ENCODE measurements around the gene TRIM21. TPM values are rescaled to one million over a fixed set of nuclear protein-coding genes. Genes with fewer than 3 reads are reported as not detected.
"Not testable (repeated sequence)": the region's sequence is repeated elsewhere in the genome, so short reads cannot be mapped to it uniquely, and the experiment has no call there.

The TRIM21 gene
- total RNA-seq, 1 donor from 2014 or later: 28.1 TPM

DNA sequence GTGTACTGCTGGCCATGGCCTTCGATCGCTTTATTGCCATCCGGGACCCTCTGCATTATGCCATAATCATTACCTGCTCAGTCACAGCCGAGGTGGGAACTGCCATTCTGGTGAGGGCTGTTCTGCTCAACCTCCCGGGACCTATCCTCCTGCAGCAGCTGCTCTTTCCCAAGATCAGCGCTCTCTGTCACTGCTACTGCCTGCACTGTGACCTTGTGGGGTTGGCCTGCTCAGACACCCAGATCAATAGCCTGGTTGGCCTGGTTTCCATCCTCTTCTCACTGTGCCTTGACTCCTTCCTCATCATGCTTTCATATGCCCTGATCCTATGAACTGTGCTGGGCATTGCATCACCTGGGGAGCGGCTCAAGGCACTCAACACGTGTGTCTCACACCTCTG lies 24.9 kb upstream of the TRIM21 start:
- H3K27me3 Mint-ChIP-seq (ENCODE audit: unreplicated experiment): no peaks in the 10 kb centered on the region
- TF ChIP-seq, protein P1, sequence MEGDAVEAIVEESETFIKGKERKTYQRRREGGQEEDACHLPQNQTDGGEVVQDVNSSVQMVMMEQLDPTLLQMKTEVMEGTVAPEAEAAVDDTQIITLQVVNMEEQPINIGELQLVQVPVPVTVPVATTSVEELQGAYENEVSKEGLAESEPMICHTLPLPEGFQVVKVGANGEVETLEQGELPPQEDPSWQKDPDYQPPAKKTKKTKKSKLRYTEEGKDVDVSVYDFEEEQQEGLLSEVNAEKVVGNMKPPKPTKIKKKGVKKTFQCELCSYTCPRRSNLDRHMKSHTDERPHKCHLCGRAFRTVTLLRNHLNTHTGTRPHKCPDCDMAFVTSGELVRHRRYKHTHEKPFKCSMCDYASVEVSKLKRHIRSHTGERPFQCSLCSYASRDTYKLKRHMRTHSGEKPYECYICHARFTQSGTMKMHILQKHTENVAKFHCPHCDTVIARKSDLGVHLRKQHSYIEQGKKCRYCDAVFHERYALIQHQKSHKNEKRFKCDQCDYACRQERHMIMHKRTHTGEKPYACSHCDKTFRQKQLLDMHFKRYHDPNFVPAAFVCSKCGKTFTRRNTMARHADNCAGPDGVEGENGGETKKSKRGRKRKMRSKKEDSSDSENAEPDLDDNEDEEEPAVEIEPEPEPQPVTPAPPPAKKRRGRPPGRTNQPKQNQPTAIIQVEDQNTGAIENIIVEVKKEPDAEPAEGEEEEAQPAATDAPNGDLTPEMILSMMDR (IDR thresholded peaks at IDR 0.05; ENCODE audit: unreplicated experiment): no peak
- no peak overlapping the region for H3K27ac Mint-ChIP-seq (ENCODE audit: unreplicated experiment)

DNA sequence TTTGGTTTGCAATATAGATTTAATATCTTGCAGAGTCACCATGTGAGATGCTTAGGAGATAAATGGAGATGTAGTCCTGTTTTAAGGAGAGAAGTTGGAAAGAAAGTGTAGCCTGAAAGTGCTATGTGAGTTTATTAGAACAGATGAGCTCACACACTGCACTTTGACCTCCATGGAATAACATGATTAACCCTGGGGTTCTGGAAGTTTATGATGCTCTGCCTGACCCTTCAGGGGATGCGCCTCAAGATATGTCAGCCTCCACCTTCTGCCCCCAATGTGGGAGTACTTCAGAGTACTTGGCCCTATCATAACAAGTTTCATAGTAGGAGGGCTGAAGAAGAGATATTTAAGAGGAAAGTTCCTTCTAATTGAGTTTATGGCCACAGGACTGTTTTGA lies 23.3 kb upstream of the TRIM21 start:
- no peaks in the 10 kb centered on the region for H3K36me3 Mint-ChIP-seq (ENCODE audit: low read depth, unreplicated experiment)
- DNase-seq (ENCODE audit: low spot score): no peak
- TF ChIP-seq, protein P1 (IDR thresholded peaks at IDR 0.05; ENCODE audit: unreplicated experiment): no peak
- no peaks in the 10 kb centered on the region for H3K9me3 Mint-ChIP-seq (ENCODE audit: unreplicated experiment)
- H3K4me3 Mint-ChIP-seq (ENCODE audit: unreplicated experiment): no peak overlapping the region
- H3K27ac Mint-ChIP-seq (ENCODE audit: unreplicated experiment): no peak overlapping the region
- no peaks in the 10 kb centered on the region for H3K4me1 Mint-ChIP-seq (ENCODE audit: unreplicated experiment)
- H3K27me3 Mint-ChIP-seq (ENCODE audit: unreplicated experiment): no peaks in the 10 kb centered on the region

More for the DNA sequence above, 24.9 kb upstream of the TRIM21 start:
- no peak for DNase-seq (ENCODE audit: low spot score)
- Mint-ChIP-seq H3K36me3 (ENCODE audit: low read depth, unreplicated experiment) (no peaks in the 10 kb centered on the region), H3K4me1 (ENCODE audit: unreplicated experiment) (no peaks in the 10 kb centered on the region), H3K9me3 (ENCODE audit: unreplicated experiment) (no peaks in the 10 kb centered on the region), H3K4me3 (ENCODE audit: unreplicated experiment) (no peak overlapping the region)

- Mint-ChIP-seq H3K9me3 (ENCODE audit: unreplicated experiment) (no peaks in the 10 kb centered on the region), H3K27me3 (ENCODE audit: unreplicated experiment) (no peaks in the 10 kb centered on the region), H3K4me3 (ENCODE audit: unreplicated experiment) (no peak overlapping the region), H3K4me1 (ENCODE audit: unreplicated experiment) (no peaks in the 10 kb centered on the region), H3K27ac (ENCODE audit: unreplicated experiment) (no peak overlapping the region), H3K36me3 (ENCODE audit: low read depth, unreplicated experiment) (no peaks in the 10 kb centered on the region)
- no peak for DNase-seq (ENCODE audit: low spot score)
- TF ChIP-seq, protein P1 (IDR thresholded peaks at IDR 0.05; ENCODE audit: unreplicated experiment): no peak
Observed at GRCh38 chr11:4416306-4416705, 22.8 kb upstream of the TRIM21 start.

- H3K36me3 Mint-ChIP-seq (ENCODE audit: low read depth, unreplicated experiment); H3K27me3 Mint-ChIP-seq (ENCODE audit: unreplicated experiment); H3K4me3 Mint-ChIP-seq (ENCODE audit: unreplicated experiment); H3K27ac Mint-ChIP-seq (ENCODE audit: unreplicated experiment); DNase-seq (ENCODE audit: low spot score); H3K4me1 Mint-ChIP-seq (ENCODE audit: unreplicated experiment); H3K9me3 Mint-ChIP-seq (ENCODE audit: unreplicated experiment): not testable (repeated sequence)
Observed at GRCh38 chr11:4406206-4406605, 12.7 kb upstream of the TRIM21 start.

- no peak overlapping the region for H3K27ac Mint-ChIP-seq (ENCODE audit: unreplicated experiment)
- no peak for DNase-seq (ENCODE audit: low spot score)
- no peaks in the 10 kb centered on the region for H3K9me3 Mint-ChIP-seq (ENCODE audit: unreplicated experiment)
- TF ChIP-seq, protein P1 (IDR thresholded peaks at IDR 0.05; ENCODE audit: unreplicated experiment): no peak
- H3K27me3 Mint-ChIP-seq (ENCODE audit: unreplicated experiment): no peaks in the 10 kb centered on the region
- H3K36me3 Mint-ChIP-seq (ENCODE audit: low read depth, unreplicated experiment): peaks cover 15% of the 10 kb centered on the region
- peak overlapping the region; percentile 93 for H3K4me3 Mint-ChIP-seq (ENCODE audit: unreplicated experiment)
- H3K4me1 Mint-ChIP-seq (ENCODE audit: unreplicated experiment): peaks cover 10% of the 10 kb centered on the region
Observed at GRCh38 chr11:4393858-4394223, 339 bp upstream of the TRIM21 start.

DNA sequence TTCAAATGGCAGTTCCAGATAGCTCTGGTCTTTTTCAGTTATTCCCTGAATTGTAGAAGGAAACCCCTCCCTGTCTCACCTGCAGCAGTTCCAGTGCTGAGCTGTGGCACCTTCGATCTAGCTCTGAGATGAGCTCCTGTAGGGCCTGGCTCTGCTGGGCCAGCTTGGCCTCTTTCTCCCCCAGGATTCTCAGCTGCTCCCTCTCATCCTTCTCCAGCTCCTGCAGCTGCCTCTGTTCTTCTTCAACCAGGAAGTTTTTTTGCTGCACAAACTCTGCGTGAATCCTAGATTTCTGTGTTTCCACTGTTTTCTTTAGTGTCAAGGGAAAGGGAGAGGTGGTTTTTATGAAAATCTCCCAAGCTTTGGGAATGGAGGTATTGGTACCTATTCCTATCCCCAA lies 5.3 kb downstream of the TRIM21 start:
- TF ChIP-seq, protein P1 (IDR thresholded peaks at IDR 0.05; ENCODE audit: unreplicated experiment): no peak
- no peak overlapping the region for H3K4me3 Mint-ChIP-seq (ENCODE audit: unreplicated experiment)
- H3K27me3 Mint-ChIP-seq (ENCODE audit: unreplicated experiment): peaks cover 3% of the 10 kb centered on the region
- no peak for DNase-seq (ENCODE audit: low spot score)
- H3K27ac Mint-ChIP-seq (ENCODE audit: unreplicated experiment): no peak overlapping the region
- H3K36me3 Mint-ChIP-seq (ENCODE audit: low read depth, unreplicated experiment): peaks cover 38% of the 10 kb centered on the region
- peaks cover 8% of the 10 kb centered on the region for H3K4me1 Mint-ChIP-seq (ENCODE audit: unreplicated experiment)
- H3K9me3 Mint-ChIP-seq (ENCODE audit: unreplicated experiment): no peaks in the 10 kb centered on the region

Data from endothelial cell (in vitro differentiated cells).